ENCODE results near the gene MIXL1. TPM values are rescaled to one million over a fixed set of nuclear protein-coding genes. Genes with fewer than 3 reads are reported as not detected.

Gene MIXL1
- polyA plus RNA-seq, 1 donor = 0.62 TPM

Other genes with a start within 250 kb of the MIXL1 start
- 14.7 TPM for gene SDE2, start 224.3 kb upstream of the MIXL1 start, polyA plus RNA-seq (ENCODE audit: insufficient read length)
- 589 TPM for gene H3-3A, start 160.9 kb upstream of the MIXL1 start, polyA plus RNA-seq (ENCODE audit: insufficient read length)
- 49.8 TPM for gene ACBD3, start 36.9 kb upstream of the MIXL1 start, polyA plus RNA-seq (ENCODE audit: insufficient read length)
- gene LIN9, start 85.5 kb downstream of the MIXL1 start, polyA plus RNA-seq (ENCODE audit: insufficient read length) = 7.0 TPM
- 100 TPM for gene PARP1, start 184.4 kb downstream of the MIXL1 start, polyA plus RNA-seq (ENCODE audit: insufficient read length)

Data from hindlimb muscle (tissue), 1 donor.